Keratinocyte (primary cell): ENCODE results near the gene GZF1.

Experiments used
- CTCF ChIP-seq, 3 experiments: IDR thresholded peaks in 1 of 3; conservative IDR thresholded peaks in 1 of 3; optimal IDR thresholded peaks in 1 of 3; 2 replicates in 2 of 3; 3 replicates in 1 of 3; pipeline versions ENCODE3 to v1.5.1; 2011; ENCODE audit warnings: low read length in 3 of 3, mild to moderate bottlenecking in 3 of 3, moderate library complexity in 2 of 3, control low read depth in 1 of 3, inconsistent platforms in 1 of 3; ENCODE audit not compliant: insufficient read depth in 2 of 3; ENCODE audit errors: extremely low read depth in 1 of 3
- EZH2 ChIP-seq: IDR thresholded peaks from one replicate; pipeline ENCODE4 v1.6.1; 2012; ENCODE audit warnings: inconsistent platforms, mild to moderate bottlenecking, low read length, moderate library complexity

DNA sequence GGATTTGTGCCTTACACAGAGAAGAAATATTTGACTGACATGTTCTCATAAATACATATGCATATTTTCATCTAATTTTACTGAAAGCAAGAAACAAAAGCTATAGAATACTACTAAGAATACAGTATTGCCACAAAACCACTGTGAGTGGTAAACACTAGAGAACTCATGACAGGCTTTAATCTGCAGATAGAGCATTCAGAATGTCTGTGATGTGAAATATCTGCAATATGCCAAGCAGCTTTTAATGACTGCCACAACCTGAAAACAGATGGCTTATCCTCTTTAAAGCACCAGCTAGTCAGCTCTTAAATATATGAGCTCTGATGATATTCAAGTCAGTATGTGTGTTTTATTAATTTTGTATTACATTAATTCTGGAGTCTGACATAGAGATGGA lies 55.9 kb downstream of the GZF1 start:
- TF ChIP-seq CTCF (optimal IDR thresholded peaks at IDR 0.05 in 1 of 3, IDR thresholded peaks at IDR 0.05 in 1 of 3, conservative IDR thresholded peaks at IDR 0.05 in 1 of 3; ENCODE audit: extremely low read depth in 1 of 3, insufficient read depth in 2 of 3, low read length in 3 of 3) = no peak
- TF ChIP-seq EZH2 = no peak
